Measurements from ENCODE around the gene ZNF618.

DNA sequence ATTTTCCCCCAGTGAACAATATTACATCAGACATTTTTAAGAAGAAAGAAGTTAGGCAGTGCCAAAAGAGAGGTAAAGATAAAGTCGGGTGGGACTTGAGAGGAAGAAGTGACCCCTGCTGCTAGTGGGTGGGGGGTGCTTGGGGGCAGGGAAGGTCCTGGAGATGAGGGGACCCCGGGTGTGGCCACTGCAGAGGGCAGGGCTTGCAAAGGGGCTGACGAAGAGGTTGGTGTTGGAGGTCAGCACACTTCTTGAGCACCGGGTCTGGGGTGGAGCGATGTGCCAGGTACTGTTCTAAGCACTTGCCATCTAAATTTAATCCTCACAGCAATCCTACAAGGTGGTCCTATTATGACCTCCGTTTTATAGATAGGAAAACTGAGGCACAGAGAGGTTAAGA is 140.0 kb downstream of the ZNF618 start:
- TF ChIP-seq, protein P1, sequence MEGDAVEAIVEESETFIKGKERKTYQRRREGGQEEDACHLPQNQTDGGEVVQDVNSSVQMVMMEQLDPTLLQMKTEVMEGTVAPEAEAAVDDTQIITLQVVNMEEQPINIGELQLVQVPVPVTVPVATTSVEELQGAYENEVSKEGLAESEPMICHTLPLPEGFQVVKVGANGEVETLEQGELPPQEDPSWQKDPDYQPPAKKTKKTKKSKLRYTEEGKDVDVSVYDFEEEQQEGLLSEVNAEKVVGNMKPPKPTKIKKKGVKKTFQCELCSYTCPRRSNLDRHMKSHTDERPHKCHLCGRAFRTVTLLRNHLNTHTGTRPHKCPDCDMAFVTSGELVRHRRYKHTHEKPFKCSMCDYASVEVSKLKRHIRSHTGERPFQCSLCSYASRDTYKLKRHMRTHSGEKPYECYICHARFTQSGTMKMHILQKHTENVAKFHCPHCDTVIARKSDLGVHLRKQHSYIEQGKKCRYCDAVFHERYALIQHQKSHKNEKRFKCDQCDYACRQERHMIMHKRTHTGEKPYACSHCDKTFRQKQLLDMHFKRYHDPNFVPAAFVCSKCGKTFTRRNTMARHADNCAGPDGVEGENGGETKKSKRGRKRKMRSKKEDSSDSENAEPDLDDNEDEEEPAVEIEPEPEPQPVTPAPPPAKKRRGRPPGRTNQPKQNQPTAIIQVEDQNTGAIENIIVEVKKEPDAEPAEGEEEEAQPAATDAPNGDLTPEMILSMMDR (IDR thresholded peaks at IDR 0.05; ENCODE audit: poor library complexity) = no peak
- TF ChIP-seq EZH2phosphoT487 (IDR thresholded peaks at IDR 0.05; ENCODE audit: low read depth, severe bottlenecking, unreplicated experiment) = no peak
